Measurements from ENCODE around the gene EIF6. TPM values are rescaled to one million over a fixed set of nuclear protein-coding genes. Genes with fewer than 3 reads are reported as not detected.

The EIF6 gene
- total RNA-seq, 2 donors from 2014 or later = 23.0 to 44.3 TPM

- no peak overlapping the region for H3K4me3 ChIP-seq
- H3K27me3 ChIP-seq = no peaks in the 10 kb centered on the region
- peaks cover 0 to 1% of the 10 kb centered on the region in 2 donors for H3K4me1 ChIP-seq
- no peak for TF ChIP-seq CTCF (IDR thresholded peaks at IDR 0.05)
- no peak overlapping the region for H3K27ac ChIP-seq
- DNase-seq (ENCODE audit: low spot score) = no peak
- H3K36me3 ChIP-seq = no peaks in the 10 kb centered on the region
- no peaks in the 10 kb centered on the region for H3K9me3 ChIP-seq
Measured at GRCh38 chr20:35290186-35290886, 5.8 kb upstream of the EIF6 start.

- Histone ChIP-seq H3K4me1 (peaks cover 0 to 11% of the 10 kb centered on the region in 2 donors), H3K27me3 (no peaks in the 10 kb centered on the region), H3K9me3 (no peaks in the 10 kb centered on the region), H3K36me3 (no peaks in the 10 kb centered on the region), H3K27ac (no peak overlapping the region), H3K4me3 (no peak overlapping the region)
- TF ChIP-seq CTCF (IDR thresholded peaks at IDR 0.05) = no peak
- DNase-seq (ENCODE audit: low spot score) = no peak
Measured at GRCh38 chr20:35288325-35289060, 3.9 kb upstream of the EIF6 start.

GRCh38 chr20:35287509-35288324 lies 3.1 kb upstream of the EIF6 start:
- no peak for TF ChIP-seq CTCF (IDR thresholded peaks at IDR 0.05)
- H3K27me3 ChIP-seq = no peaks in the 10 kb centered on the region
- H3K4me3 ChIP-seq = no peak overlapping the region
- no peak for DNase-seq (ENCODE audit: low spot score)
- H3K27ac ChIP-seq = no peak overlapping the region
- H3K36me3 ChIP-seq = no peaks in the 10 kb centered on the region
- H3K9me3 ChIP-seq = no peaks in the 10 kb centered on the region
- peaks cover 0 to 18% of the 10 kb centered on the region in 2 donors for H3K4me1 ChIP-seq

- Histone ChIP-seq H3K36me3 (no peaks in the 10 kb centered on the region), H3K4me1 (peaks cover 0 to 18% of the 10 kb centered on the region in 2 donors), H3K27me3 (no peaks in the 10 kb centered on the region), H3K27ac (no peak overlapping the region), H3K9me3 (no peaks in the 10 kb centered on the region), H3K4me3 (no peak overlapping the region)
- no peak for TF ChIP-seq CTCF (IDR thresholded peaks at IDR 0.05)
- no peak for DNase-seq (ENCODE audit: low spot score)
Measured at GRCh38 chr20:35286899-35287508, 2.4 kb upstream of the EIF6 start.

- DNase-seq (ENCODE audit: low spot score) = no peak
- H3K27ac ChIP-seq = no peak overlapping the region
Measured at GRCh38 chr20:35286077-35286898, 1.7 kb upstream of the EIF6 start.

More at GRCh38 chr20:35286077-35286898, 1.7 kb upstream of the EIF6 start:
- TF ChIP-seq CTCF (IDR thresholded peaks at IDR 0.05) = no peak
- Histone ChIP-seq H3K9me3 (no peaks in the 10 kb centered on the region), H3K4me1 (peaks cover 0 to 18% of the 10 kb centered on the region in 2 donors), H3K36me3 (no peaks in the 10 kb centered on the region), H3K27me3 (no peaks in the 10 kb centered on the region), H3K4me3 (no peak overlapping the region)
